Right cardiac atrium (tissue), 5 donors: Measurements from ENCODE around the gene CCM2. TPM values are rescaled to one million over a fixed set of nuclear protein-coding genes. Genes with fewer than 3 reads are reported as not detected.
A peak's percentile ranks its signal among the peaks of the same experiment; 100 is the strongest.

Source experiments
- ATAC-seq, 2 donors: fragments of 200-7000 bp; cut with Tn5 transposase; one replicate each; pipeline versions ENCODE4 v1.8.0 to v1.9.1; 2020; ENCODE audit warnings: moderate library complexity in 2 of 2, mild to moderate bottlenecking in 1 of 2
- DNase-seq, 3 donors: peaks; one replicate each; pipeline ENCODE4 v3.0.0-alpha.2; 2020
- H3K27ac ChIP-seq: one replicate; pipeline ENCODE4 v1.5.1; 2013; ENCODE audit warnings: mild to moderate bottlenecking, low read length, control low read depth, moderate library complexity
- H3K27me3 ChIP-seq: one replicate; pipeline ENCODE4 v1.6.1; 2013; ENCODE audit not compliant: control insufficient read depth, insufficient read depth
- H3K4me1 ChIP-seq: one replicate; pipeline ENCODE4 v1.6.1; 2013; ENCODE audit warnings: low read length; ENCODE audit not compliant: control insufficient read depth, insufficient read depth
- H3K4me3 ChIP-seq: one replicate; pipeline ENCODE4 v1.5.1; 2013; ENCODE audit warnings: low read length, control low read depth
- H3K9me3 ChIP-seq: one replicate; pipeline ENCODE4 v1.6.1; 2013; ENCODE audit warnings: low read length; ENCODE audit not compliant: control insufficient read depth
- WGBS: extraction: QIAGEN DNeasy Blood & Tissue Kit; methylation state at CpG from one replicate; pipeline ENCODE4 v1.1.7; 2013; 5-methylcytosine and 5-hydroxymethylcytosine counted together
- intact Hi-C, 4 donors: fragments of 100-400 bp; cut with DNase I; formaldehyde crosslinking; loops; one replicate each; pipeline versions ENCODE4 v1.11.0 to v1.14.0; 2022 to 2023
- polyA plus RNA-seq: library from polyadenylated mRNA; stranded (reverse); fragments of 200-250 nt; gene quantifications from one replicate; pipeline ENCODE4 v1.2.3, GENCODE V29; 2013
- total RNA-seq, 4 donors: library from RNA; stranded (reverse); fragmentation: NEBNext Ultra II Directional; extraction: Animal tissue kit (Norgen Biotek cat#: 25700); gene quantifications; one replicate each; pipeline ENCODE4 v1.2.1, GENCODE V29; 2021
- donor health status: healthy with polysubstance abuse.
- donor health status: DM: no; HTN: yes; CAD: no.
- donor health status: DM: no; HTN: no; CAD: no.
- donor health status: DM: no; HTN: yes; CAD: no; lungs with severe emphysema.
- donor health status: DM: yes; HTN: yes; CAD: no.

Gene CCM2
- total and polyA plus RNA-seq, 5 donors: 26.4 to 37.0 (median 32.8) TPM

- no peak overlapping the region for H3K4me3 ChIP-seq
- intact Hi-C loops: loop anchor here in 1 of 4 donors (10.0 kb wide), 1 partner anchor 117 kb away; no protein-coding TSS in a partner anchor
- H3K9me3 ChIP-seq: no peaks in the 10 kb centered on the region
- 94% methylated on average over 12 of the region's 12 CpGs for WGBS
- H3K27ac ChIP-seq: no peak overlapping the region
- ATAC-seq (no peak), DNase-seq (no peak)
- H3K4me1 ChIP-seq: peaks cover 2% of the 10 kb centered on the region
- no peaks in the 10 kb centered on the region for H3K27me3 ChIP-seq
These were observed 101.7 kb downstream of the CCM2 start for GRCh38 chr7:45101748-45102147.

GRCh38 chr7:45102785-45103712 lies 103.0 kb downstream of the CCM2 start:
- intact Hi-C loops: loop anchor here in 1 of 4 donors (10.0 kb wide), 1 partner anchor 118 kb away; no protein-coding TSS in a partner anchor
- H3K9me3 ChIP-seq: no peaks in the 10 kb centered on the region
- ATAC-seq: no peak
- no peak overlapping the region for H3K27ac ChIP-seq
- WGBS: 87% methylated on average over 14 of the region's 14 CpGs
- H3K27me3 ChIP-seq: no peaks in the 10 kb centered on the region
- DNase-seq: no peak
- no peak overlapping the region for H3K4me3 ChIP-seq
- peaks cover 6% of the 10 kb centered on the region for H3K4me1 ChIP-seq

GRCh38 chr7:45103958-45104843 lies 104.2 kb downstream of the CCM2 start:
- no peaks in the 10 kb centered on the region for H3K9me3 ChIP-seq
- H3K4me1 ChIP-seq: peaks cover 5% of the 10 kb centered on the region
- 90% methylated on average over 17 of the region's 17 CpGs for WGBS
- DNase-seq (peak in 1 of 3 donors; percentile 50), ATAC-seq (no peak)
- no peak overlapping the region for H3K4me3 ChIP-seq
- H3K27me3 ChIP-seq: no peaks in the 10 kb centered on the region
- intact Hi-C loops: loop anchor here in 1 of 4 donors (10.0 kb wide), 1 partner anchor 119 kb away; no protein-coding TSS in a partner anchor
- no peak overlapping the region for H3K27ac ChIP-seq

GRCh38 chr7:45104844-45105587 lies 105.0 kb downstream of the CCM2 start:
- DNase-seq (no peak), ATAC-seq (no peak)
- intact Hi-C loops: loop anchor here in 1 of 4 donors (10.0 kb wide), 1 partner anchor 120 kb away; no protein-coding TSS in a partner anchor
- H3K9me3 ChIP-seq: no peaks in the 10 kb centered on the region
- peaks cover 4% of the 10 kb centered on the region for H3K4me1 ChIP-seq
- H3K4me3 ChIP-seq: no peak overlapping the region
- no peaks in the 10 kb centered on the region for H3K27me3 ChIP-seq
- 94% methylated on average over 12 of the region's 12 CpGs for WGBS
- H3K27ac ChIP-seq: no peak overlapping the region

GRCh38 chr7:45105588-45106188 lies 105.7 kb downstream of the CCM2 start:
- 89% methylated on average over 8 of the region's 8 CpGs for WGBS
- Histone ChIP-seq H3K4me1 (peaks cover 4% of the 10 kb centered on the region), H3K9me3 (no peaks in the 10 kb centered on the region), H3K27ac (no peak overlapping the region), H3K27me3 (no peaks in the 10 kb centered on the region), H3K4me3 (no peak overlapping the region)
- intact Hi-C loops: loop anchor here in 1 of 4 donors (10.0 kb wide), 1 partner anchor 121 kb away; no protein-coding TSS in a partner anchor
- DNase-seq (no peak), ATAC-seq (no peak)

- no peaks in the 10 kb centered on the region for H3K9me3 ChIP-seq
- H3K4me3 ChIP-seq: no peak overlapping the region
- DNase-seq: no peak
- no peaks in the 10 kb centered on the region for H3K27me3 ChIP-seq
- 75% methylated on average over 8 of the region's 8 CpGs for WGBS
- intact Hi-C loops: loop anchor here in 1 of 4 donors (10.0 kb wide), 1 partner anchor 122 kb away; no protein-coding TSS in a partner anchor
- peaks cover 4% of the 10 kb centered on the region for H3K4me1 ChIP-seq
- no peak overlapping the region for H3K27ac ChIP-seq
- ATAC-seq: no peak
These were observed 106.8 kb downstream of the CCM2 start for GRCh38 chr7:45106820-45107219.

- 75% methylated on average over 3 of the region's 3 CpGs for WGBS
- intact Hi-C loops: loop anchor here in 1 of 4 donors (10.0 kb wide), 1 partner anchor 123 kb away; no protein-coding TSS in a partner anchor
- peaks cover 4% of the 10 kb centered on the region for H3K4me1 ChIP-seq
These were observed 107.4 kb downstream of the CCM2 start for GRCh38 chr7:45107356-45107755.

GRCh38 chr7:45108863-45109262 lies 108.9 kb downstream of the CCM2 start:
- WGBS: 70% methylated on average over 8 of the region's 8 CpGs
- Histone ChIP-seq H3K4me1 (peaks cover 4% of the 10 kb centered on the region), H3K4me3 (no peak overlapping the region), H3K27me3 (no peaks in the 10 kb centered on the region), H3K27ac (no peak overlapping the region), H3K9me3 (no peaks in the 10 kb centered on the region)
- ATAC-seq (no peak), DNase-seq (no peak)
- intact Hi-C loops: loop anchor here in 1 of 4 donors (10.0 kb wide), 1 partner anchor 124 kb away; no protein-coding TSS in a partner anchor

More at GRCh38 chr7:45107356-45107755, 107.4 kb downstream of the CCM2 start:
- Histone ChIP-seq H3K4me3 (no peak overlapping the region), H3K9me3 (no peaks in the 10 kb centered on the region), H3K27ac (no peak overlapping the region), H3K27me3 (no peaks in the 10 kb centered on the region)
- ATAC-seq (no peak), DNase-seq (no peak)

GRCh38 chr7:45111298-45112223 lies 111.6 kb downstream of the CCM2 start, which contains the start of gene TBRG4:
Gene TBRG4, minus strand, starts transcription at chr7:45111697. Its CDS starts 2,460 bp downstream, at chr7:45109237.
- intact Hi-C loops: no loop called here
- Histone ChIP-seq H3K27me3 (no peaks in the 10 kb centered on the region), H3K27ac (peak within 1 kb of the TSS; percentile 100), H3K4me1 (peaks cover 4% of the 10 kb centered on the region), H3K4me3 (peak within 1 kb of the TSS; percentile 89), H3K9me3 (no peaks in the 10 kb centered on the region)
- DNase-seq (peak; percentile 96 to 98 (median 98)), ATAC-seq (peak; percentile 99)
- WGBS: under 1% methylated on average over 64 of the region's 64 CpGs
